ENCODE results near the gene EHHADH. TPM values are rescaled to one million over a fixed set of nuclear protein-coding genes. Genes with fewer than 3 reads are reported as not detected.

Gene EHHADH
- total and polyA plus RNA-seq, 2 of the 13 experiments (the other 11 are each of a cell fraction or from before 2014, with no cell fraction given): 14.5 to 38.9 TPM

DNA sequence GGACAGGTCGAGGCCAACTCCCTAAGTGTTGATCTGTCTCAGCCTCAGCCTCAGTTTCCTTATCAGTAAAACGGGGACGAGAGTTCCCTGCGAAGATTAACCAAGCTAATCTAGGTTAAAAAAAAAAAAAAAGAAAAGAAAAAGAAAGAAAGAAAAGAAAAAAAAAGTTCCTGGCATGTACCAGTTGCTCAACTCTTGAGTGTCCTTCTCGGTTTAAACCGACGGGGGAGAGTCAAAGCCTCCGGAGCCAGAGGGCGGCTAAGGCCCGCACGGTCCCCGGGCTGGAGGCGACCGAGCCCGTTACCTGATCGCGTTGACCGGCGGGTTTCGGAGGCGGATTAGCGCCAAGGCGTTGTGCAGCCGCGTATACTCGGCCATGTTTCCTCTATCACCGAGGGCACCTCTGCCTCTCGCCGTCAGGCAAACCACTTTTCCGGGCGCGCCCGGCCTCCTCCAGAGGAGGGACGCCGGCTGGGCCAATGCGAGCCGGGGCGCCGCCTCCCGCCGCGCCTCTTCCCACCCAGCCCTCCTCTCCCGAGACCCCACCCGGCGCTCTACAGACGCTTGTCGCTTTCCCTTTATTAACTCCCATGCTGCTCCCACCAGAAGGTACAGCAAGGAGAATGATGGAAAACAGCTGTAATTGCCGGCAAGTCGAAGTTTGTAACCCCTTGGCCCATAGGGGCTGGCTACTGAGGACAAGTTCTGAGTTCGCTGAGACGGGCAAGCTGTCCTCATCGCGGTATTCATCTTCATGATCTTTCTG, at the start of gene EHHADH (continued):
- TF ChIP-seq HNF1B (CRISPR knock-in tag; IDR thresholded peaks at IDR 0.05) (no peak), POGZ (CRISPR knock-in tag; IDR thresholded peaks at IDR 0.05) (peak; percentile 67), ZNF124 (CRISPR knock-in tag; IDR thresholded peaks at IDR 0.05) (0 out of 2 replicates have a peak, but pooled peaks have one; percentile 38), MYC (CRISPR knock-in tag; IDR thresholded peaks at IDR 0.05; ENCODE audit: borderline replicate concordance) (0 out of 2 replicates have a peak, but pooled peaks have one; percentile 59), SIX1 (CRISPR knock-in tag; IDR thresholded peaks at IDR 0.05; ENCODE audit: borderline replicate concordance) (0 out of 2 replicates have a peak, but pooled peaks have one; percentile 25), CAMTA2 (CRISPR knock-in tag; IDR thresholded peaks at IDR 0.05; ENCODE audit: borderline replicate concordance) (no peak), SMARCC2 (IDR thresholded peaks at IDR 0.05) (no peak), KDM4B (CRISPR knock-in tag; IDR thresholded peaks at IDR 0.05) (no peak), TBP (CRISPR knock-in tag; IDR thresholded peaks at IDR 0.05) (no peak), REPIN1 (CRISPR knock-in tag; IDR thresholded peaks at IDR 0.05; ENCODE audit: borderline replicate concordance, low read depth) (peak; percentile 34), SOX13 (IDR thresholded peaks at IDR 0.05) (0 out of 2 replicates have a peak, but pooled peaks have one; percentile 23), SOX13 (CRISPR knock-in tag; conservative IDR thresholded peaks at IDR 0.05 in 1 of 2, IDR thresholded peaks at IDR 0.05 in 1 of 2) (peak in 1 of 2 experiments; percentile 28; a peak in 1 of 4 replicates), KDM5B (CRISPR knock-in tag; IDR thresholded peaks at IDR 0.05; ENCODE audit: borderline replicate concordance) (peak; percentile 82; the same call in 1 of the 2 replicates), KMT2A (CRISPR knock-in tag; IDR thresholded peaks at IDR 0.05) (peak; percentile 82), MYNN (CRISPR knock-in tag; IDR thresholded peaks at IDR 0.05; ENCODE audit: low read depth) (no peak), STAT5B (CRISPR knock-in tag; IDR thresholded peaks at IDR 0.05) (no peak), ZBTB7A (CRISPR knock-in tag; IDR thresholded peaks at IDR 0.05) (no peak), MXD4 (CRISPR knock-in tag; IDR thresholded peaks at IDR 0.05) (peak; percentile 67; the same call in 1 of the 2 replicates)
- TF ChIP-seq, protein P1, sequence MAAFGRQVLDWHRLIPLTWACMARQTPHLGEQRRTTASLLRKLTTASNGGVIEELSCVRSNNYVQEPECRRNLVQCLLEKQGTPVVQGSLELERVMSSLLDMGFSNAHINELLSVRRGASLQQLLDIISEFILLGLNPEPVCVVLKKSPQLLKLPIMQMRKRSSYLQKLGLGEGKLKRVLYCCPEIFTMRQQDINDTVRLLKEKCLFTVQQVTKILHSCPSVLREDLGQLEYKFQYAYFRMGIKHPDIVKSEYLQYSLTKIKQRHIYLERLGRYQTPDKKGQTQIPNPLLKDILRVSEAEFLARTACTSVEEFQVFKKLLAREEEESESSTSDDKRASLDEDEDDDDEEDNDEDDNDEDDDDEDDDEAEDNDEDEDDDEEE (CRISPR knock-in tag; IDR thresholded peaks at IDR 0.05): no peak
- TF ChIP-seq, protein P2, sequence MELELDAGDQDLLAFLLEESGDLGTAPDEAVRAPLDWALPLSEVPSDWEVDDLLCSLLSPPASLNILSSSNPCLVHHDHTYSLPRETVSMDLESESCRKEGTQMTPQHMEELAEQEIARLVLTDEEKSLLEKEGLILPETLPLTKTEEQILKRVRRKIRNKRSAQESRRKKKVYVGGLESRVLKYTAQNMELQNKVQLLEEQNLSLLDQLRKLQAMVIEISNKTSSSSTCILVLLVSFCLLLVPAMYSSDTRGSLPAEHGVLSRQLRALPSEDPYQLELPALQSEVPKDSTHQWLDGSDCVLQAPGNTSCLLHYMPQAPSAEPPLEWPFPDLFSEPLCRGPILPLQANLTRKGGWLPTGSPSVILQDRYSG (CRISPR knock-in tag; IDR thresholded peaks at IDR 0.05): no peak
- TF ChIP-seq, protein P3, sequence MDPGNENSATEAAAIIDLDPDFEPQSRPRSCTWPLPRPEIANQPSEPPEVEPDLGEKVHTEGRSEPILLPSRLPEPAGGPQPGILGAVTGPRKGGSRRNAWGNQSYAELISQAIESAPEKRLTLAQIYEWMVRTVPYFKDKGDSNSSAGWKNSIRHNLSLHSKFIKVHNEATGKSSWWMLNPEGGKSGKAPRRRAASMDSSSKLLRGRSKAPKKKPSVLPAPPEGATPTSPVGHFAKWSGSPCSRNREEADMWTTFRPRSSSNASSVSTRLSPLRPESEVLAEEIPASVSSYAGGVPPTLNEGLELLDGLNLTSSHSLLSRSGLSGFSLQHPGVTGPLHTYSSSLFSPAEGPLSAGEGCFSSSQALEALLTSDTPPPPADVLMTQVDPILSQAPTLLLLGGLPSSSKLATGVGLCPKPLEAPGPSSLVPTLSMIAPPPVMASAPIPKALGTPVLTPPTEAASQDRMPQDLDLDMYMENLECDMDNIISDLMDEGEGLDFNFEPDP (CRISPR knock-in tag; conservative IDR thresholded peaks at IDR 0.05): no peak
- TF ChIP-seq, protein P4, sequence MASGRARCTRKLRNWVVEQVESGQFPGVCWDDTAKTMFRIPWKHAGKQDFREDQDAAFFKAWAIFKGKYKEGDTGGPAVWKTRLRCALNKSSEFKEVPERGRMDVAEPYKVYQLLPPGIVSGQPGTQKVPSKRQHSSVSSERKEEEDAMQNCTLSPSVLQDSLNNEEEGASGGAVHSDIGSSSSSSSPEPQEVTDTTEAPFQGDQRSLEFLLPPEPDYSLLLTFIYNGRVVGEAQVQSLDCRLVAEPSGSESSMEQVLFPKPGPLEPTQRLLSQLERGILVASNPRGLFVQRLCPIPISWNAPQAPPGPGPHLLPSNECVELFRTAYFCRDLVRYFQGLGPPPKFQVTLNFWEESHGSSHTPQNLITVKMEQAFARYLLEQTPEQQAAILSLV (CRISPR knock-in tag; IDR thresholded peaks at IDR 0.05; ENCODE audit: borderline replicate concordance): no peak; the same call in 1 of the 2 replicates
- TF ChIP-seq, protein P5, sequence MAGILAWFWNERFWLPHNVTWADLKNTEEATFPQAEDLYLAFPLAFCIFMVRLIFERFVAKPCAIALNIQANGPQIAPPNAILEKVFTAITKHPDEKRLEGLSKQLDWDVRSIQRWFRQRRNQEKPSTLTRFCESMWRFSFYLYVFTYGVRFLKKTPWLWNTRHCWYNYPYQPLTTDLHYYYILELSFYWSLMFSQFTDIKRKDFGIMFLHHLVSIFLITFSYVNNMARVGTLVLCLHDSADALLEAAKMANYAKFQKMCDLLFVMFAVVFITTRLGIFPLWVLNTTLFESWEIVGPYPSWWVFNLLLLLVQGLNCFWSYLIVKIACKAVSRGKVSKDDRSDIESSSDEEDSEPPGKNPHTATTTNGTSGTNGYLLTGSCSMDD (CRISPR knock-in tag; IDR thresholded peaks at IDR 0.05): no peak
